ENCODE data around the gene GPT2. TPM values are rescaled to one million over a fixed set of nuclear protein-coding genes. Genes with fewer than 3 reads are reported as not detected.
"Not testable (repeated sequence)": the region's sequence is repeated elsewhere in the genome, so short reads cannot be mapped to it uniquely, and the experiment has no call there.

The GPT2 gene
- total RNA-seq, 6 experiments from 2014 or later, result 11.5 to 17.4 (median 14.0) TPM

GRCh38 chr16:46929378-46930332, 45.5 kb downstream of the GPT2 start:
- Mint-ChIP-seq H3K9me3 (no peaks in the 10 kb centered on the region), H3K27ac (no peak overlapping the region), H3K27me3 (ENCODE audit: insufficient read depth) (no peaks in the 10 kb centered on the region; the same call in 1 of the 2 replicates), H3K4me1 (ENCODE audit: low read depth) (no peaks in the 10 kb centered on the region), H3K4me3 (no peak overlapping the region), H3K36me3 (ENCODE audit: low read depth) (no peaks in the 10 kb centered on the region)
- DNase-seq, result peak; percentile 38
- TF ChIP-seq, protein P1, sequence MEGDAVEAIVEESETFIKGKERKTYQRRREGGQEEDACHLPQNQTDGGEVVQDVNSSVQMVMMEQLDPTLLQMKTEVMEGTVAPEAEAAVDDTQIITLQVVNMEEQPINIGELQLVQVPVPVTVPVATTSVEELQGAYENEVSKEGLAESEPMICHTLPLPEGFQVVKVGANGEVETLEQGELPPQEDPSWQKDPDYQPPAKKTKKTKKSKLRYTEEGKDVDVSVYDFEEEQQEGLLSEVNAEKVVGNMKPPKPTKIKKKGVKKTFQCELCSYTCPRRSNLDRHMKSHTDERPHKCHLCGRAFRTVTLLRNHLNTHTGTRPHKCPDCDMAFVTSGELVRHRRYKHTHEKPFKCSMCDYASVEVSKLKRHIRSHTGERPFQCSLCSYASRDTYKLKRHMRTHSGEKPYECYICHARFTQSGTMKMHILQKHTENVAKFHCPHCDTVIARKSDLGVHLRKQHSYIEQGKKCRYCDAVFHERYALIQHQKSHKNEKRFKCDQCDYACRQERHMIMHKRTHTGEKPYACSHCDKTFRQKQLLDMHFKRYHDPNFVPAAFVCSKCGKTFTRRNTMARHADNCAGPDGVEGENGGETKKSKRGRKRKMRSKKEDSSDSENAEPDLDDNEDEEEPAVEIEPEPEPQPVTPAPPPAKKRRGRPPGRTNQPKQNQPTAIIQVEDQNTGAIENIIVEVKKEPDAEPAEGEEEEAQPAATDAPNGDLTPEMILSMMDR (IDR thresholded peaks at IDR 0.05), result peak; percentile 99

GRCh38 chr16:46930861-46931260, 46.7 kb downstream of the GPT2 start:
- Mint-ChIP-seq H3K9me3 (no peaks in the 10 kb centered on the region), H3K36me3 (ENCODE audit: low read depth) (no peaks in the 10 kb centered on the region), H3K4me3 (no peak overlapping the region), H3K27ac (no peak overlapping the region), H3K4me1 (ENCODE audit: low read depth) (no peaks in the 10 kb centered on the region), H3K27me3 (ENCODE audit: insufficient read depth) (no peaks in the 10 kb centered on the region; the same call in 1 of the 2 replicates)
- no peak for DNase-seq
- TF ChIP-seq, protein P1 (IDR thresholded peaks at IDR 0.05), result no peak

DNA sequence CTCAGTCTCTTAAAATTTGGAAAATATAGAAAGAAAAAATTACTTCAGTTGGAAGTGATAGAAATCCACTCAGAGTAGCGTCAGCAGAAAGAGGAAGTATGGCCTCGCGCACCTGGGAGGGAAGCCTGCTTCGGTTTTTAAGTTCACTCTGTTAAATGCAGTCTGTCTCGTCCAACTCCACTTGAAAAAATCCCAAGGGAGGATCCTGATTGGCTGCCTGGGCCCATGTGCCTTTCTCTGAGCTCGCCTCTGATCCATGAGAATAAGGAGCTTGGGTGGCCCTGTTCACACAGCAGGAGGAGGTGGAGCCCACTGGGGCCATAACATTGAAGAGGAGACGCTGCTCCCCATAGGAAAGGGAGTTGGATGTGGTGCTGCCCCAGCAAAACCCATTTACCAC, 48.6 kb downstream of the GPT2 start:
- Mint-ChIP-seq H3K9me3 (no peaks in the 10 kb centered on the region), H3K36me3 (ENCODE audit: low read depth) (no peaks in the 10 kb centered on the region), H3K27me3 (ENCODE audit: insufficient read depth) (peaks cover 3% of the 10 kb centered on the region; the same call in 1 of the 2 replicates), H3K27ac (no peak overlapping the region), H3K4me1 (ENCODE audit: low read depth) (no peaks in the 10 kb centered on the region), H3K4me3 (no peak overlapping the region)
- TF ChIP-seq, protein P1 (IDR thresholded peaks at IDR 0.05), result no peak
- DNase-seq, result no peak

DNA sequence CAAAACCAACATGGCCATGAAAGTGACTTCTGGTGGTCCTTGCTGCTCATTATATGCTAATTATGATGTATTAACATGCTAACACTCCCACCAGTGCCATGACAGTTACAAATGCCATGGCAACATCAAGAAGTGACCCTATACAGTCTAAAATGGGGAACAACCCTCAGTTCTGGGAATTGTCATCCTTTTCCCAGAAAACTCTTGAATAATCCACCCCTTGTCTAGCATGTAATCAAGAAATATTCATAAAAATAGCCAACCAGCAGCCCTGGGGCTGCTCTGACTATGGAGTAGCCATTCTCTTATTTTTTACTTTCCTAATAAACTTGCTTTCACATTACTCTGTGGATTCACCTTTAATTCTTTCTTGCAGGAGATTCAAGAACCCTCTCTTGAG, 53.4 kb downstream of the GPT2 start:
- no peaks in the 10 kb centered on the region for H3K9me3 Mint-ChIP-seq
- H3K27ac Mint-ChIP-seq, result no peak overlapping the region
- TF ChIP-seq, protein P1 (IDR thresholded peaks at IDR 0.05), result no peak
- DNase-seq, result no peak
- H3K4me1 Mint-ChIP-seq (ENCODE audit: low read depth), result no peaks in the 10 kb centered on the region
- no peaks in the 10 kb centered on the region for H3K36me3 Mint-ChIP-seq (ENCODE audit: low read depth)
- no peak overlapping the region for H3K4me3 Mint-ChIP-seq
- H3K27me3 Mint-ChIP-seq (ENCODE audit: insufficient read depth), result peaks cover 5% of the 10 kb centered on the region

DNA sequence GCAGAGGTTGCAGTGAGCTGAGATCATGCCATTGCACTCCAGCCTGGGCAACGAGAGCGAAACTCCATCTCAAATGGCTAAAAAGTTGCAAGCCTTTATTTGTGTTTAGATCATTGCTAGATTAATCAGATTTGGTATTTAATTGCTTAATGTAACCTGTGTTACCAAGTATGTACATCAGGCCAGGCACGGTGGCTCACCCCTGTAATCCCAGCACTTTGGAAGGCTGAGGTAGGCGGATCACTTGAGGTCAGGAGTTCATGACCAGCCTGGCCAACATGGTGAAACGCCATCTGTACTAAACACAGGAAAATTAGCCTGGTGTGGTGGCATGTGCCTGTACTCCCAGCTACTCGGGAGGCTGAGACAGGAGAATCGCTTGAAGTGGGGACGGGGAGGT, 60.6 kb downstream of the GPT2 start:
- not testable (repeated sequence) for H3K4me3 Mint-ChIP-seq; H3K27ac Mint-ChIP-seq; H3K27me3 Mint-ChIP-seq (ENCODE audit: insufficient read depth); H3K4me1 Mint-ChIP-seq (ENCODE audit: low read depth); H3K36me3 Mint-ChIP-seq (ENCODE audit: low read depth); DNase-seq; H3K9me3 Mint-ChIP-seq

DNA sequence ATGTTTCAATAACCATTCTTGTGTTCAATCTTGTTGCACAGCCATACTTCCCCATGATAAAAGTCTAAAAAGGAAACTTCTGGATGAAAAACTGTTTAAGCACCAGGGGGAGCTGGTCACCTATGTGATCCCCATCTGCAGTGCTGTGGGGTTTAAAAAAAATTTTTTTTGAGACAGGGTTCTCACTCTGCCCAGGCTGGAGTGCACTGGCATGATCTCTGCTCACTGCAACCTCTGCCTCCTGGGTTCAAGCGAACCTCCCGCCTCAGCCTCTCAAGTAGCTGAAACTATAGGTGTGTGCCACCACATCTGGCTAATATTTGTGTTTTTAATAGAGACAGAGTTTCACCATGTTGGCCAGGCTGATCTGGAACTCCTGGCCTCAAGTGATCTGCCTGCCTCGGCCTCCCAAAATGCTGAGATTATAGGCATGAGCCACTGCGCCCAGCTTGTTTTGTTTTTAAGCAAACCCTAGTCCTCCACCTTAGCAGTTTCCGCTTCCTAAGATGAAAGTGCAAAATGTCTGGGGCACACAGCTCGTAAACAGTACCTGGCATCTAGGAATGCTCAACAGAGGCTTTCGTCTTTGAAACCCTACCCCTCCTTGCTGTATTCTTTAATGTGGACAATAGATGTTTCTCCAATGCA, 63.9 kb downstream of the GPT2 start:
- Mint-ChIP-seq H3K9me3 (no peaks in the 10 kb centered on the region), H3K4me3 (no peak overlapping the region), H3K27ac (no peak overlapping the region), H3K27me3 (ENCODE audit: insufficient read depth) (peaks cover 2% of the 10 kb centered on the region; the same call in 1 of the 2 replicates), H3K4me1 (ENCODE audit: low read depth) (no peaks in the 10 kb centered on the region), H3K36me3 (ENCODE audit: low read depth) (no peaks in the 10 kb centered on the region)
- peak; percentile 22 for DNase-seq
- TF ChIP-seq, protein P1 (IDR thresholded peaks at IDR 0.05), result peak; percentile 82
